CD4-positive, alpha-beta memory T cell (primary cell): ENCODE data around the gene CFAP251. TPM values are rescaled to one million over a fixed set of nuclear protein-coding genes. Genes with fewer than 3 reads are reported as not detected.

Source experiments
- CTCF ChIA-PET: fragments of 350-600 bp; sonication (Branson Sonifier 250); formaldehyde crosslinking; loops from one replicate; lab custom pipeline; 2021; ENCODE audit warnings: inconsistent platforms; ENCODE audit not compliant: partially characterized antibody; lab: Charles Lee
- POLR2A ChIA-PET: fragments of 350-600 bp; sonication (Branson Sonifier 250); formaldehyde crosslinking; loops from one replicate; lab custom pipeline; 2021; ENCODE audit not compliant: partially characterized antibody; lab: Charles Lee
- DNase-seq, 5 donors: peaks; one replicate each; pipeline versions ENCODE4 v3.0.0 to v3.0.0-alpha.2; 2020 to 2022; ENCODE audit warnings: mixed read lengths in 1 of 5
- H3K27ac ChIP-seq: one replicate; pipeline ENCODE4 v1.7.0; 2013; ENCODE audit warnings: low read depth, low read length
- H3K27me3 ChIP-seq: 2 replicates; pipeline ENCODE4 v1.7.0; 2013; ENCODE audit warnings: mild to moderate bottlenecking, low read length, moderate library complexity; ENCODE audit not compliant: insufficient read depth
- H3K36me3 ChIP-seq: 2 replicates; pipeline ENCODE4 v1.7.0; 2013; ENCODE audit warnings: mild to moderate bottlenecking, low read length, moderate library complexity; ENCODE audit not compliant: insufficient read depth
- H3K4me1 ChIP-seq: 2 replicates; pipeline ENCODE4 v1.7.0; 2013; ENCODE audit warnings: mild to moderate bottlenecking, low read length, moderate library complexity; ENCODE audit not compliant: insufficient read depth
- H3K4me3 ChIP-seq, 2 donors: one replicate each; pipeline ENCODE4 v1.7.0; 2013; ENCODE audit warnings: low read length in 2 of 2, mild to moderate bottlenecking in 1 of 2
- H3K9me3 ChIP-seq, 2 donors: one replicate each; pipeline ENCODE4 v1.7.0; 2013; ENCODE audit warnings: low read length in 2 of 2, control low read depth in 1 of 2; ENCODE audit not compliant: control insufficient read depth in 1 of 2
- H3K27ac Mint-ChIP-seq, 7 donors: one replicate each; pipeline ENCODE4 v1.8.0; 2020 to 2021; ENCODE audit warnings: mixed read lengths in 7 of 7, mild to moderate bottlenecking in 6 of 7, inconsistent platforms in 3 of 7, moderate library complexity in 3 of 7
- H3K27me3 Mint-ChIP-seq, 2 donors: one replicate each; pipeline ENCODE4 v1.8.0; 2020 to 2021; ENCODE audit warnings: mixed read lengths in 2 of 2
- H3K36me3 Mint-ChIP-seq, 2 donors: one replicate each; pipeline ENCODE4 v1.8.0; 2020 to 2021; ENCODE audit warnings: mixed read lengths in 2 of 2, inconsistent platforms in 1 of 2, mild to moderate bottlenecking in 1 of 2
- H3K4me1 Mint-ChIP-seq, 4 donors: one replicate each; pipeline ENCODE4 v1.8.0; 2020 to 2021; ENCODE audit warnings: mixed read lengths in 4 of 4, mild to moderate bottlenecking in 1 of 4
- H3K4me3 Mint-ChIP-seq, 8 donors: one replicate each; pipeline ENCODE4 v1.8.0; 2020 to 2021; ENCODE audit warnings: mixed read lengths in 8 of 8, mild to moderate bottlenecking in 7 of 8, moderate library complexity in 6 of 8, inconsistent platforms in 3 of 8
- H3K9me3 Mint-ChIP-seq, 8 donors: one replicate each; pipeline ENCODE4 v1.8.0; 2020 to 2021; ENCODE audit warnings: mixed read lengths in 8 of 8, mild to moderate bottlenecking in 5 of 8, inconsistent platforms in 3 of 8, moderate library complexity in 1 of 8
- intact Hi-C: fragments of 100-400 bp; cut with micrococcal nuclease; formaldehyde crosslinking; loops from one replicate; pipeline ENCODE4 v1.15.1; 2023
- polyA plus RNA-seq, 2 donors: library from polyadenylated mRNA; unstranded; fragments of 300-500 nt; fragmentation: Illumina TruSeq; gene quantifications; one replicate each; pipeline ENCODE4 v1.2.3, GENCODE V29; 2021
- total RNA-seq, 2 experiments: library from RNA; stranded (reverse); gene quantifications; one replicate each; pipeline ENCODE4 v1.2.3, GENCODE V29; 2021

Gene CFAP251
- total and polyA plus RNA-seq, 4 experiments from 2014 or later = 0.21 to 0.44 (median 0.23) TPM; not detected in 1

DNA sequence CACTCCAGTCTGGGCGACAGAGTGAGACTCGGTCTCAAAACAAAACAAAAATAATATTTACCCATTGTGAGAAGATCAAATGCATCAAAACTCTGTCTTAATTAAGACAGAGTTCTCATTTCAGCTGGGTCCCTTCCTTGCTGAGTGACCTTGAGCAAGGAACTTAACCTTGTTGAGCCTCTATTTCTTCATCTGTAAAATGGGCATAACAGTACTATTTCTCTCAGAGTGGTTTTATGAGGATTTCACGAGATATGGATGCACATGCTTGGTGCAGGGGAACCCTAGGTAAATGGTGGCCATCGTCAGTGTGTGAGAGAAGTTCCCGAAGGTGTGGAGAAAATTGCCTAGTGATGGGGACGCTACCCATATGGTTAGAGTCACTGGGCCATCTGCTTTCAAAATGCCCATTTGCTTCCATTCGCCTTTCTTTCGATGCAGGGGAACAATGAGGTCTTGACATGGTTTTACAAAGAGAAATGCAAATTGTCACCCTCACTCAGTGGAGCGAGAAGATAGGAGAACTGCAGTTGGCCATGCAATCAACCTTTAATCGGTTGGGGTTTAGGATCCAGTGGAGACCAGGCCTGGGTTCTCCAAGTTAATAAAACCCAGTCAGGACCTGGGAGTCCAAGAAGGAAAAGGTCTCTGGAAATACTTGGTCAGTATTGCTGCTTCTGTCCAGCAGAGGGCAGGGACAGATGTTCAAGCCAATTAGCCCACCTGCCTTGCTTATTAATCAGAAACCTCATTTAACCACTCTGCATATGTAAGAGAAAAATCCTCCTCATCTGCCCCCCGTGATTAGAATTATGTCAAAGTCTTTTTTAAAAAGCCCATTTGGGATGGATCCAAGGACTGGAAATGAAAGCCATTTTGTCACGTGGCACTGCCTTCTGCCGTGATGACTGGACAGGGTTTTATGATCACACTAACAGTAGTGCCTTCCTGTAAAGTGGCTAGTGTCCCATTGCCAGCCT lies 37.2 kb downstream of the CFAP251 start:
- Histone ChIP-seq H3K36me3 (no peaks in the 10 kb centered on the region), H3K4me3 (no peak overlapping the region), H3K9me3 (no peaks in the 10 kb centered on the region), H3K27ac (no peak overlapping the region), H3K27me3 (no peaks in the 10 kb centered on the region), H3K4me1 (no peaks in the 10 kb centered on the region)
- Mint-ChIP-seq H3K4me1 (no peaks in the 10 kb centered on the region), H3K4me3 (no peak overlapping the region), H3K9me3 (no peaks in the 10 kb centered on the region), H3K27me3 (peaks cover 3% of the 10 kb centered on the region in 2 donors), H3K36me3 (no peaks in the 10 kb centered on the region), H3K27ac (no peak overlapping the region)
- intact Hi-C loops = no loop called here
- CTCF ChIA-PET = no interaction called here
- POLR2A ChIA-PET = no interaction called here
- DNase-seq = no peak

DNA sequence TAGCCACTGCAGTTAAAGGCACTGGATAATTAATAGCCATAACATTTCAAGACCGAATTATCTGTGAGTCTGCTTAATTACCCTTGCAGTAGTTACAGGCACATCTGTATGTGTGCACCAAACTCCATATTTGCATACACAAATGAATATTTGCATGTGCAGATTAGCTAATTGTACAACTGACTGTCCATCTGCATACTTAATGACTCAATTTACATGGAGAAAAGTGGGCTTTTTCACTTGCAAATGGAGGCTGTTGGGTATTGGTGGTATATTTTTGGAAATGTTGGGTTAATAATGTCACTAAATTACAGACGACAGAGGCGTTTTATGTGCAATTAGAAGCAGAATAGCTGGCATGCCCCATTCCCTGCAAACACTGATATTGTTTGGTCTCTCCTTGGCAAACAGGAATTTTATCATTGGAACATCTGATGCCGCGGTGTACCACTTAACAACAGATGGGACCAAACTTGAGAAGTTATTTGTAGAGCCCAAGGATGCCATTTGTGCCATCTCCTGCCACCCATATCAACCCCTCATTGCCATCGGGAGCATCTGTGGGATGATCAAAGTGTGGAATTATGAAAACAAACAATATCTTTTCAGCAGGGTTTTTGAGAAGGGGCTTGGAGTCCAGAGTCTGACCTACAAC lies 39.6 kb downstream of the CFAP251 start:
- H3K4me1 ChIP-seq = no peaks in the 10 kb centered on the region
- no peaks in the 10 kb centered on the region for H3K4me1 Mint-ChIP-seq
- H3K36me3 Mint-ChIP-seq = no peaks in the 10 kb centered on the region
- H3K27me3 Mint-ChIP-seq = peaks cover 0 to 2% of the 10 kb centered on the region in 2 donors
- DNase-seq = no peak
- no peak overlapping the region for H3K27ac Mint-ChIP-seq
- H3K4me3 Mint-ChIP-seq = no peak overlapping the region
- H3K36me3 ChIP-seq = no peaks in the 10 kb centered on the region
- H3K27ac ChIP-seq = no peak overlapping the region
- POLR2A ChIA-PET = interaction anchor here (0.6 kb wide), 1 partner anchor 86 kb away, joined by 3 read pairs; no protein-coding TSS in a partner anchor
- H3K9me3 Mint-ChIP-seq = no peaks in the 10 kb centered on the region
- H3K4me3 ChIP-seq = no peak overlapping the region
- intact Hi-C loops = no loop called here
- H3K27me3 ChIP-seq = no peaks in the 10 kb centered on the region
- CTCF ChIA-PET = interaction anchor here (0.6 kb wide), 1 partner anchor 253 kb away, joined by 6 read pairs; no protein-coding TSS in a partner anchor
- no peaks in the 10 kb centered on the region for H3K9me3 ChIP-seq

DNA sequence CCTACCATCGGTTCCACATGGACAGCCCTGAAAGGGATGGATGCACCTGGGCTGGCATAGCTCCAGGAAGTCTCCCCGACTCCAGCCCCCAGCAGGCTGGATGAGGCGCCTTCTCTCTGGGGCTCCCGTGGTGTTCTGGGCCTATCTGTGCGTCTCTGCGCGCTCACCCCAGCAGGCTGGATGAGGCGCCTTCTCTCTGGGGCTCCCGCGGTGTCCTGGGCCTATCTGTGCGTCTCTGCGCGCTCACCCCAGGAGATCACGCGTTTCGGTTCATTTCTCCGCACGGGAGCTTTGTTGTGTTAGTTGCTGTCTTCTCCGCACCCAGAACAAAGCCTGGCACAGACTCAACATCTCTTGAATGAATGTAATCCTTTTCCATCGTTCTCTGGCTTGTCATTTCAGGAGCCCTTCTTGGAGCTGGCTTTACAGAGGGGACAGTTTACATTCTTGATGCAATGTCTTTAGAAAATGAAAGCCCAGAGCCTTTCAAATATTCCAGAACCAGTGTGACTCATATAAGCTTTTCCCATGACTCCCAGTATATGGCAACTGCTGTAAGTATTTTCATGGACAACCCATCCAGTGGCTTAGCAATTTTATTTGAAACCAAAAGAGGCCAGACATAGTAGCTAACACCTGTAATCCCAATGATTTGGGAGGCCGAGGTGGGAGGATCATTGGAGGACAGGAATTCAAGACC lies 40.3 kb downstream of the CFAP251 start:
- no peak overlapping the region for H3K4me3 Mint-ChIP-seq

DNA sequence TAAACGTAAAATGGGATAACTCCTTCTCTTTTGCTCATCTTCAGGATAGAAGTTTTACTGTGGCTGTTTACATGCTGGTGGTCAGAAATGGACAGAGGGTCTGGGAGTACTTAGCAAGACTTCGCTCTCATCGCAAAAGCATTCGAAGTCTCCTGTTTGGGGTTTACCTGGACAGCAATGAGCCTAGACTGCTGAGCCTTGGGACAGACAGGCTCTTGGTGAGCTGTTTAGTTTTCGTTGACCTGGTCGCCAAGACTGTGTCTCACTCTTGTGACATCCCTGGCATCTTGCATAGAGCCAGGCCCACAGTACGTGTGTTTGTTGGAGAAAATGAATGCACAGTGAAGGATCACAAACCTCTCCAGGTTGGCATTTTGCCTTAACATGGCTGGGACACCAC lies 42.1 kb downstream of the CFAP251 start:
- no peaks in the 10 kb centered on the region for H3K4me1 ChIP-seq
- intact Hi-C loops = no loop called here
- H3K27ac Mint-ChIP-seq = no peak overlapping the region
- POLR2A ChIA-PET = no interaction called here
- peaks cover 0 to 2% of the 10 kb centered on the region in 2 donors for H3K27me3 Mint-ChIP-seq
- H3K27me3 ChIP-seq = no peaks in the 10 kb centered on the region
- H3K9me3 ChIP-seq = no peaks in the 10 kb centered on the region
- no peaks in the 10 kb centered on the region for H3K36me3 Mint-ChIP-seq
- H3K4me3 Mint-ChIP-seq = no peak overlapping the region
- no peak overlapping the region for H3K4me3 ChIP-seq
- H3K36me3 ChIP-seq = no peaks in the 10 kb centered on the region
- CTCF ChIA-PET = interaction anchor here (1.6 kb wide), 1 partner anchor 10 kb away, joined by 4 read pairs; no protein-coding TSS in a partner anchor
- no peaks in the 10 kb centered on the region for H3K4me1 Mint-ChIP-seq
- H3K9me3 Mint-ChIP-seq = no peaks in the 10 kb centered on the region
- no peak for DNase-seq
- no peak overlapping the region for H3K27ac ChIP-seq

More for the DNA sequence above, 40.3 kb downstream of the CFAP251 start:
- H3K36me3 ChIP-seq = no peaks in the 10 kb centered on the region
- no peak overlapping the region for H3K27ac ChIP-seq
- intact Hi-C loops = no loop called here
- no peak overlapping the region for H3K4me3 ChIP-seq
- H3K9me3 Mint-ChIP-seq = no peaks in the 10 kb centered on the region
- H3K4me1 ChIP-seq = no peaks in the 10 kb centered on the region
- no peaks in the 10 kb centered on the region for H3K4me1 Mint-ChIP-seq
- no peaks in the 10 kb centered on the region for H3K27me3 ChIP-seq
- ChIA-PET CTCF (interaction anchor here (1.3 to 1.5 kb wide), 2 partner anchors 40 to 96 kb away, joined by 4 to 6 read pairs; partner anchors contain the start of gene CFAP251), POLR2A (no interaction called here)
- H3K27me3 Mint-ChIP-seq = peaks cover 0 to 2% of the 10 kb centered on the region in 2 donors
- no peaks in the 10 kb centered on the region for H3K36me3 Mint-ChIP-seq
- DNase-seq = no peak
- no peak overlapping the region for H3K27ac Mint-ChIP-seq
- H3K9me3 ChIP-seq = no peaks in the 10 kb centered on the region

DNA sequence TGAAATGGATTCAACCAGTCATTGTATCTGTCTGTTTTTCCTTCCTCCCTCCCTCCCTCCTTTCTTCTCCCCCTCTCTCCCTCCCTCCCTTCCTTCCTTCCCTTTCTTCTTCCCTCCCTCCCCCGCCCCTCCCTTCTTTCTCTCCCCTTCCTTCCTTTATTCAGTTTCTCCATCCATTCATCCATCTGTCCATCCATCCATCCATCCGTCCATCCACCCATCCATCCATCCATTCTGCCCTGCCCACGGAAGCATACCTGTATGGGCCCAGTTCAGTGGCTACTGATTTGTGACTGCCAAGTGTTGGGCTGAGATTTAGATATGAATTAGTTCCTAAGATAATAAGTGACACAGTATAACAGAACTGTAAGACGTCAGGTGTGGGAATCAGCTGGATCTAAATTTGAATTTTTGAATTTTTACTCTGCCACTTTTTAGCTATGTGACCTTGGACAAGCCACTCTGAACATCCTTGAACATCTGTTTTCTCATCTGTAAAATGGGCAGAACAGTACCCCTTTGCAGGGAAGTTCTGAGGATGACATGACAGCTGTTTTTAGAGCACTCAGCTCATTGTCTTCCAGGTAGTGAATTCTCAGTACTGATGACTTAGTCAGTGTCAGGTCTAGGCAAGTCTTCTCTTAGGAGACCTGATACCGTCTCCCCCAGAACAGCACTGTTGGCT lies 42.9 kb downstream of the CFAP251 start:
- H3K4me1 Mint-ChIP-seq = no peaks in the 10 kb centered on the region
- no peaks in the 10 kb centered on the region for H3K4me1 ChIP-seq
- intact Hi-C loops = no loop called here
- H3K4me3 ChIP-seq = no peak overlapping the region
- no peaks in the 10 kb centered on the region for H3K9me3 Mint-ChIP-seq
- no peaks in the 10 kb centered on the region for H3K36me3 Mint-ChIP-seq
- DNase-seq = no peak
- no peak overlapping the region for H3K27ac ChIP-seq
- no peaks in the 10 kb centered on the region for H3K9me3 ChIP-seq
- ChIA-PET CTCF (no interaction called here), POLR2A (no interaction called here)
- no peak overlapping the region for H3K27ac Mint-ChIP-seq
- H3K36me3 ChIP-seq = no peaks in the 10 kb centered on the region
- H3K27me3 Mint-ChIP-seq = peaks cover 0 to 2% of the 10 kb centered on the region in 2 donors
- H3K4me3 Mint-ChIP-seq = no peak overlapping the region
- no peaks in the 10 kb centered on the region for H3K27me3 ChIP-seq

DNA sequence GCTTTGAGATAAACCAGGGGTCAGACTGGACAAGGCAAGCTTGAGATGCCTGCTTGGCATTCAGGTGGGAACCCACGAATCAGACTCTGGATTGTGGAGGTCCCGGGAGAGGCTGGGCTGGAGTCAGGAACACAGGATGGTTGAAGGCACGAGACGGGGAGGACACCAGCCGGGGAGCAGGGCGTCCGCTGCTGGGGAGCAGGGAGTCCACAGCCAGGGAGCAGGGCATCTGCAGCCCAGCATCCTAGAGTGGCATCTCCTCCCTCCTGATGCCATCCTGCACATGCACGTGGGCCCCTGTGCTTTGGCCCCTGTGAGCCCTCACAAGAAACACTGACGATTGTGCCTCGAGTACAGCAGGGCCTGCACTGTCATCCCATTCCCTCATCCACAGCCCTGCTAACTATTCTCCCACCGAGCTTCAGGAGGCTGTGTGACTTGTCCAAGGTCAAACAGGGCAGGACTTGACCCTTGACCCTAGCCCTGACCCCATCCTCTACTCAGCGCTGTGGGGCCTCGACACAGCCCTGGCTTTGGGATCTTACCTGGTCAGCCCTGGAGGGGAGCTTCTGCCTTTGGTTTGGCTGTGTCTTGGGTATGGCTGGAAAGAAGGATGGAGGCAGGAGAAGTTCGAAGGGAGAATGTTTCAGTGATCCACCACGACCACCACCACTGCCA lies 45.1 kb downstream of the CFAP251 start:
- Histone ChIP-seq H3K9me3 (no peaks in the 10 kb centered on the region), H3K27me3 (no peaks in the 10 kb centered on the region), H3K27ac (no peak overlapping the region), H3K4me1 (no peaks in the 10 kb centered on the region), H3K36me3 (no peaks in the 10 kb centered on the region), H3K4me3 (no peak overlapping the region)
- H3K27me3 Mint-ChIP-seq = peaks cover 0 to 2% of the 10 kb centered on the region in 2 donors
- no peak overlapping the region for H3K4me3 Mint-ChIP-seq
- DNase-seq = no peak
- ChIA-PET CTCF (no interaction called here), POLR2A (no interaction called here)
- H3K27ac Mint-ChIP-seq = no peak overlapping the region
- intact Hi-C loops = no loop called here
- no peaks in the 10 kb centered on the region for H3K9me3 Mint-ChIP-seq
- no peaks in the 10 kb centered on the region for H3K36me3 Mint-ChIP-seq
- no peaks in the 10 kb centered on the region for H3K4me1 Mint-ChIP-seq
